GM23338 (cell line): ENCODE results near the gene OLFML2B. TPM values are rescaled to one million over a fixed set of nuclear protein-coding genes. Genes with fewer than 3 reads are reported as not detected.

ENCODE experiments used
- ATAC-seq: fragments of 200-7000 bp; cut with Tn5 transposase; 3 replicates; pipeline ENCODE4 v1.9.1; 2020
- DNase-seq: peaks from one replicate; pipeline ENCODE4 v3.0.0-alpha.2; 2015; ENCODE audit warnings: low spot score
- H2AFZ ChIP-seq: fragments of 200-600 bp; sonication (generic); 2 replicates; pipeline ENCODE4 v1.8.0; 2016; ENCODE audit warnings: antibody characterized with exemption, mild to moderate bottlenecking, moderate library complexity
- H3F3A ChIP-seq: fragments of 200-600 bp; sonication (generic); replicated peaks from 2 replicates; pipeline ENCODE4 v1.8.0; 2017; ENCODE audit warnings: antibody characterized with exemption, mixed run types, low read depth
- H3K27ac ChIP-seq: fragments of 200-600 bp; sonication (generic); 2 replicates; pipeline ENCODE4 v1.6.1; 2016; ENCODE audit warnings: low read depth
- H3K27me3 ChIP-seq: fragments of 200-600 bp; sonication (generic); 2 replicates; pipeline ENCODE4 v1.8.0; 2016; ENCODE audit warnings: mild to moderate bottlenecking, mixed run types, moderate library complexity; ENCODE audit not compliant: insufficient read depth
- H3K36me3 ChIP-seq: fragments of 200-600 bp; sonication (generic); 2 replicates; pipeline ENCODE4 v1.8.0; 2016; ENCODE audit warnings: mild to moderate bottlenecking; ENCODE audit not compliant: insufficient read depth
- H3K4me1 ChIP-seq: fragments of 200-600 bp; sonication (generic); 2 replicates; pipeline ENCODE4 v1.8.0; 2016; ENCODE audit warnings: mild to moderate bottlenecking, moderate library complexity; ENCODE audit not compliant: insufficient read depth
- H3K4me2 ChIP-seq: fragments of 200-600 bp; sonication (generic); 2 replicates; pipeline ENCODE4 v1.7.1; 2017; ENCODE audit warnings: mixed run types
- H3K4me3 ChIP-seq: fragments of 200-600 bp; sonication (generic); 2 replicates; pipeline ENCODE4 v1.6.1; 2016; ENCODE audit warnings: mixed run types
- H3K79me2 ChIP-seq: fragments of 200-600 bp; sonication (generic); replicated peaks from 2 replicates; pipeline ENCODE4 v1.8.0; 2017; ENCODE audit warnings: mild to moderate bottlenecking; ENCODE audit not compliant: insufficient read depth
- H3K9me2 ChIP-seq: fragments of 200-600 bp; sonication (generic); 2 replicates; pipeline ENCODE4 v1.8.0; 2017; ENCODE audit not compliant: insufficient read depth
- H4K20me1 ChIP-seq: fragments of 200-600 bp; sonication (generic); replicated peaks from 2 replicates; pipeline ENCODE4 v1.8.0; 2017; ENCODE audit warnings: mild to moderate bottlenecking; ENCODE audit not compliant: insufficient read depth
- H3K27ac Mint-ChIP-seq: 2 replicates; pipeline ENCODE4 v1.8.0; 2020; ENCODE audit warnings: inconsistent platforms, mild to moderate bottlenecking, moderate library complexity, mixed read lengths
- H3K27me3 Mint-ChIP-seq: 3 replicates; pipeline ENCODE4 v1.8.0; 2022; ENCODE audit warnings: low read depth, mild to moderate bottlenecking, moderate library complexity, mixed read lengths, inconsistent platforms; ENCODE audit not compliant: insufficient read depth, poor library complexity
- H3K36me3 Mint-ChIP-seq: 3 replicates; pipeline ENCODE4 v1.8.0; 2021; ENCODE audit warnings: low read depth, mild to moderate bottlenecking, inconsistent platforms, moderate library complexity, mixed read lengths
- H3K4me1 Mint-ChIP-seq: 3 replicates; pipeline ENCODE4 v1.8.0; 2020; ENCODE audit warnings: mild to moderate bottlenecking, inconsistent platforms, mixed read lengths
- H3K4me3 Mint-ChIP-seq: 3 replicates; pipeline ENCODE4 v1.8.0; 2021; ENCODE audit warnings: moderate library complexity, mild to moderate bottlenecking, inconsistent platforms, mixed read lengths
- H3K9me3 Mint-ChIP-seq: 3 replicates; pipeline ENCODE4 v1.8.0; 2020; ENCODE audit warnings: moderate library complexity, mild to moderate bottlenecking, inconsistent platforms, mixed read lengths
- CREB1 ChIP-seq: fragments of 250-450 bp; sonication (Bioruptor Pico); IDR thresholded peaks from 2 replicates; pipeline ENCODE4 v1.5.0; 2020; ENCODE audit warnings: low read depth, mild to moderate bottlenecking, moderate library complexity
- CTCF ChIP-seq, 2 experiments: fragments of 200-600 bp in 1 of 2; sonication (generic) in 1 of 2; conservative IDR thresholded peaks; 2 replicates each; pipeline versions ENCODE4 v1.5.1 to v1.6.1; 2016 to 2017; ENCODE audit warnings: antibody characterized with exemption in 2 of 2, low read depth in 2 of 2, mild to moderate bottlenecking in 2 of 2, moderate library complexity in 1 of 2
- EZH2phosphoT487 ChIP-seq: fragments of 200-600 bp; sonication (generic); IDR thresholded peaks from one replicate; pipeline ENCODE4 v1.8.1; 2018; ENCODE audit warnings: antibody characterized with exemption; ENCODE audit not compliant: unreplicated experiment
- NANOG ChIP-seq: IDR thresholded peaks from 2 replicates; pipeline ENCODE4 v1.6.1; 2016; ENCODE audit warnings: antibody characterized with exemption, borderline replicate concordance
- STAT1 ChIP-seq: IDR thresholded peaks from one replicate; pipeline ENCODE4 v1.6.1; 2016; ENCODE audit warnings: antibody characterized with exemption; ENCODE audit not compliant: unreplicated experiment
- ZNF114 ChIP-seq: fragments of 250-450 bp; sonication (Bioruptor Pico); IDR thresholded peaks from 2 replicates; pipeline ENCODE4 v1.5.0; 2020; ENCODE audit warnings: mild to moderate bottlenecking, moderate library complexity
- ZNF331 ChIP-seq: fragments of 250-450 bp; sonication (Bioruptor Pico); IDR thresholded peaks from 2 replicates; pipeline ENCODE4 v1.5.0; 2020; ENCODE audit warnings: low read depth, mild to moderate bottlenecking, moderate library complexity
- polyA plus RNA-seq: library from polyadenylated mRNA; unstranded; fragments of >200 nt; fragmentation: Nextera tagmentation; extraction: Ambion mirVana; gene quantifications from 2 replicates; pipeline ENCODE4 v1.2.1, GENCODE V29; 2016
- total RNA-seq: library from RNA; depleted of rRNA; stranded (reverse); fragments of >200 nt; shearing (Covaris generic); gene quantifications from 2 replicates; pipeline ENCODE4 v1.2.3, GENCODE V29; 2014
- TF ChIP-seq, protein P1 (sequence below): IDR thresholded peaks from one replicate; pipeline ENCODE4 v1.6.1; 2018; ENCODE audit warnings: antibody characterized with exemption; ENCODE audit not compliant: unreplicated experiment

Gene OLFML2B
- total and polyA plus RNA-seq, 2 experiments from 2014 or later: 2.9 to 4.3 TPM

GRCh38 chr1:162065016-162065415 is 41.3 kb upstream of the OLFML2B start (continued):
- no peak for TF ChIP-seq EZH2phosphoT487
- no peak for TF ChIP-seq STAT1
- no peak for TF ChIP-seq ZNF331 (CRISPR knock-in tag)

DNA sequence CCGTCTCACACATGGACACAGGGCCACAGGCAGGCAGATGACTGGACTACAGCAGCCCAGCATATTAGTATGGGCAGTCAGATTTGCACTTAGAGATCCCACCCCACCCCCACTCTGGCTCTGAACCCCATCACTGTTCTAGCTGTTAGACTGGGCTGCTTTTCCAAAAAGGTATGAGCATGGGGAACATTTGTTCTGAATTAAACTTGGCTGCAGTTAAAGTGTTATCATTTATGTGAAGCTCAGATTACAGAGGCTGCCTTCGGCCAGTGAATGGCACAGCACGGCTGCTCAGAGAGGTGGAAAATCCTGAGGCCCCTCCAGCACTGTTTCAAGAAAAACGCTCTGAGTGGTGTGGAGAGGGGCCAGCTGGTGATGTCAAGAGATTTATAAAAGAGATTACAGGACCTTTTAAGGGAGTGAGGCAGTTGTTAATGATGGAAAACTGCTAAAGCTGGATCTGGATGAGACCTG is 38.9 kb upstream of the OLFML2B start:
- no peak for TF ChIP-seq CTCF (conservative IDR thresholded peaks at IDR 0.05; ENCODE audit: low read depth in 2 of 2)
- Mint-ChIP-seq H3K4me3 (no peak overlapping the region), H3K9me3 (no peaks in the 10 kb centered on the region), H3K27ac (0 out of 2 replicates have a peak overlapping the region, but pooled peaks have one; percentile 10), H3K4me1 (peaks cover 27% of the 10 kb centered on the region), H3K27me3 (peaks cover 3% of the 10 kb centered on the region), H3K36me3 (no peaks in the 10 kb centered on the region)
- H3K79me2 ChIP-seq: no peaks in the 10 kb centered on the region
- no peaks in the 10 kb centered on the region for H4K20me1 ChIP-seq
- 0 out of 2 replicates have a peak, but pooled peaks cover 3% of the 10 kb centered on the region for H3F3A ChIP-seq
- H3K4me2 ChIP-seq: no peak overlapping the region
- peaks cover 13% of the 10 kb centered on the region; the same call in 1 of the 2 replicates for H3K4me1 ChIP-seq
- DNase-seq (no peak), ATAC-seq (peak; percentile 58)
- no peaks in the 10 kb centered on the region for H3K36me3 ChIP-seq
- peak overlapping the region; percentile 77; the same call in 1 of the 2 replicates for H2AFZ ChIP-seq
- H3K27ac ChIP-seq: no peak overlapping the region
- no peaks in the 10 kb centered on the region for H3K27me3 ChIP-seq
- H3K4me3 ChIP-seq: no peak overlapping the region
- no peaks in the 10 kb centered on the region for H3K9me2 ChIP-seq

- no peaks in the 10 kb centered on the region for H3K27me3 ChIP-seq
- H3K27ac ChIP-seq: no peak overlapping the region
- no peaks in the 10 kb centered on the region for H3K36me3 ChIP-seq
- no peaks in the 10 kb centered on the region for H3K79me2 ChIP-seq
- Mint-ChIP-seq H3K9me3 (no peaks in the 10 kb centered on the region), H3K27me3 (peaks cover 2% of the 10 kb centered on the region), H3K27ac (no peak overlapping the region), H3K4me1 (peaks cover 29% of the 10 kb centered on the region), H3K36me3 (no peaks in the 10 kb centered on the region), H3K4me3 (no peak overlapping the region)
- no peak overlapping the region for H2AFZ ChIP-seq
- DNase-seq (no peak), ATAC-seq (no peak)
- no peak overlapping the region for H3K4me3 ChIP-seq
- H4K20me1 ChIP-seq: no peaks in the 10 kb centered on the region
- no peak overlapping the region for H3K4me2 ChIP-seq
- no peaks in the 10 kb centered on the region for H3K9me2 ChIP-seq
- peaks cover 12% of the 10 kb centered on the region; the same call in 1 of the 2 replicates for H3K4me1 ChIP-seq
- 0 out of 2 replicates have a peak, but pooled peaks cover 3% of the 10 kb centered on the region for H3F3A ChIP-seq
- TF ChIP-seq CTCF (conservative IDR thresholded peaks at IDR 0.05; ENCODE audit: low read depth in 2 of 2) (no peak), ZNF114 (CRISPR knock-in tag) (no peak), NANOG (no peak), CREB1 (CRISPR knock-in tag) (no peak)
- TF ChIP-seq, protein P1, sequence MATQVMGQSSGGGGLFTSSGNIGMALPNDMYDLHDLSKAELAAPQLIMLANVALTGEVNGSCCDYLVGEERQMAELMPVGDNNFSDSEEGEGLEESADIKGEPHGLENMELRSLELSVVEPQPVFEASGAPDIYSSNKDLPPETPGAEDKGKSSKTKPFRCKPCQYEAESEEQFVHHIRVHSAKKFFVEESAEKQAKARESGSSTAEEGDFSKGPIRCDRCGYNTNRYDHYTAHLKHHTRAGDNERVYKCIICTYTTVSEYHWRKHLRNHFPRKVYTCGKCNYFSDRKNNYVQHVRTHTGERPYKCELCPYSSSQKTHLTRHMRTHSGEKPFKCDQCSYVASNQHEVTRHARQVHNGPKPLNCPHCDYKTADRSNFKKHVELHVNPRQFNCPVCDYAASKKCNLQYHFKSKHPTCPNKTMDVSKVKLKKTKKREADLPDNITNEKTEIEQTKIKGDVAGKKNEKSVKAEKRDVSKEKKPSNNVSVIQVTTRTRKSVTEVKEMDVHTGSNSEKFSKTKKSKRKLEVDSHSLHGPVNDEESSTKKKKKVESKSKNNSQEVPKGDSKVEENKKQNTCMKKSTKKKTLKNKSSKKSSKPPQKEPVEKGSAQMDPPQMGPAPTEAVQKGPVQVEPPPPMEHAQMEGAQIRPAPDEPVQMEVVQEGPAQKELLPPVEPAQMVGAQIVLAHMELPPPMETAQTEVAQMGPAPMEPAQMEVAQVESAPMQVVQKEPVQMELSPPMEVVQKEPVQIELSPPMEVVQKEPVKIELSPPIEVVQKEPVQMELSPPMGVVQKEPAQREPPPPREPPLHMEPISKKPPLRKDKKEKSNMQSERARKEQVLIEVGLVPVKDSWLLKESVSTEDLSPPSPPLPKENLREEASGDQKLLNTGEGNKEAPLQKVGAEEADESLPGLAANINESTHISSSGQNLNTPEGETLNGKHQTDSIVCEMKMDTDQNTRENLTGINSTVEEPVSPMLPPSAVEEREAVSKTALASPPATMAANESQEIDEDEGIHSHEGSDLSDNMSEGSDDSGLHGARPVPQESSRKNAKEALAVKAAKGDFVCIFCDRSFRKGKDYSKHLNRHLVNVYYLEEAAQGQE: no peak
Measured at GRCh38 chr1:162060314-162060713, 36.6 kb upstream of the OLFML2B start.
